ENCODE measurements around the gene FAM107B. TPM values are rescaled to one million over a fixed set of nuclear protein-coding genes. Genes with fewer than 3 reads are reported as not detected.

FAM107B gene
- total RNA-seq, 1 donor from 2014 or later, result 43.0 TPM

DNA sequence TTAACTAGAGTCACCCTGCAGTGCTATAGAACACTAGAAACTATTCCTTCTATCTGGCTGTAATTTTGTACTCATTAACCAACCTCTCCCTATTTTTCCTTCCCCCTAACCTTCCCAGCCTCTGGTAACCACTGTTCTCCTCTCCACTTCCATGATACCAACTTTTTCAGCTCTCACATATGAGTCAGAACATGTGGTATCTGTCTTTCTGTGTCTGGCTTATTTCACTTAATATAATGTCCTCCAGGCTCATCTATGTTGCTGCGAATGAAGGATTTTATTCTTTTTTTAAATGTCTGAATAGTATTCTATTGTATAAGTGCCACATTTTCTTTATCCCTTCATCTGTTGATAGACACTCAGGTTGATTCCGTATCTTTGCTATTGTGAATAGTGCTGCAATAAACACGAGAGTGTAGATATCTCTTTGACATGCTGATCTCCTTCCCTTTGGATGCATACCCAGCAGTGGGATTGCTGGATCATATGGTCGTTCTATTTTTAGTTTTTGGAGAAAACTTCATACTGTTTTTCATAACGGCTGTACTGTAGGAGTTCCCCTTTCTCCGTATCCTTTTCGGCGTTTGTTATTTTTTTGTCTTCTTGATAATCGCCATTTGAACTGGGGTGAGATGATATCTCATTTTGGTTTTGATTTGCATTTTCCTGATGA, 101.4 kb downstream of the FAM107B start:
- Mint-ChIP-seq H3K36me3 (no peaks in the 10 kb centered on the region), H3K4me1 (peaks cover 16% of the 10 kb centered on the region), H3K27me3 (ENCODE audit: insufficient read depth, low read depth) (peaks cover 4% of the 10 kb centered on the region), H3K27ac (no peak overlapping the region), H3K9me3 (no peaks in the 10 kb centered on the region), H3K4me3 (no peak overlapping the region)
- H3K9ac ChIP-seq, result no peak overlapping the region
- H2AFZ ChIP-seq (replicated peaks), result no peak overlapping the region
- no peaks in the 10 kb centered on the region for H3K36me3 ChIP-seq
- DNase-seq (ENCODE audit: low spot score), result no peak
- H3K4me1 ChIP-seq, result peaks cover 6% of the 10 kb centered on the region
- no peaks in the 10 kb centered on the region for H4K20me1 ChIP-seq (ENCODE audit: low read depth)
- H3K4me3 ChIP-seq, result no peak overlapping the region
- no peak overlapping the region for H3K27ac ChIP-seq
- no peak overlapping the region for H3K4me2 ChIP-seq
- H3K27me3 ChIP-seq, result no peaks in the 10 kb centered on the region
- H3K79me2 ChIP-seq (ENCODE audit: low read depth), result no peaks in the 10 kb centered on the region
- no peak for TF ChIP-seq EZH2phosphoT487 (IDR thresholded peaks at IDR 0.05)
- no peaks in the 10 kb centered on the region for H3F3A ChIP-seq (ENCODE audit: low read depth)
- H3K9me3 ChIP-seq (ENCODE audit: low read depth), result no peaks in the 10 kb centered on the region

DNA sequence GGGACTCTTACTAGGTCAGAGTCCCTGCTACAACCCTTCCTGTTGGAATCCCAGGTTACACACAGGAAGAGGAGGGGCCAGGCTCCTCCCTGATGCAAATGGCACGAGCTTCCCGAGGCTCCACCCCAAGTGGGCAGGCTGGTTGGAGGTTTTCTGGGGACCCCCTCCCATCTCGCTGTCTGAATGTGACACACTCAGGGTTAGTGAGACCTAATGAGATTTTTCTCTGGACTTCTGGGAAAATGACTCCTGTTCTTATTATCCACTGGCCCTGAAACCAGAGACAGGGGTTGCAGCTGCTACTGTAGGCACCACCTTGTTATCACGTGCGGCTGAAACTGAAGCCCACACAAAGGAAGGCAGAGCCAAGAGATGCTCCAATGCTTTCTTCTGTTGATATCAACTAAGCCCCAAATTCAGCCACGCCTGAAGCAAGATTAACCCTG, 103.3 kb downstream of the FAM107B start:
- H3K27me3 Mint-ChIP-seq (ENCODE audit: insufficient read depth, low read depth), result no peaks in the 10 kb centered on the region
- Histone ChIP-seq H2AFZ (replicated peaks) (peak overlapping the region; percentile 66), H3F3A (ENCODE audit: low read depth) (no peaks in the 10 kb centered on the region), H3K27ac (no peak overlapping the region), H3K36me3 (no peaks in the 10 kb centered on the region), H3K4me3 (no peak overlapping the region), H3K27me3 (no peaks in the 10 kb centered on the region), H3K9me3 (ENCODE audit: low read depth) (no peaks in the 10 kb centered on the region), H3K79me2 (ENCODE audit: low read depth) (no peaks in the 10 kb centered on the region), H4K20me1 (ENCODE audit: low read depth) (no peaks in the 10 kb centered on the region), H3K9ac (no peak overlapping the region), H3K4me2 (no peak overlapping the region), H3K4me1 (peaks cover 6% of the 10 kb centered on the region)
- H3K27ac Mint-ChIP-seq, result no peak overlapping the region
- no peaks in the 10 kb centered on the region for H3K9me3 Mint-ChIP-seq
- no peak overlapping the region for H3K4me3 Mint-ChIP-seq
- no peak for TF ChIP-seq EZH2phosphoT487 (IDR thresholded peaks at IDR 0.05)
- TF ChIP-seq EZH2 (IDR thresholded peaks at IDR 0.05), result no peak
- TF ChIP-seq, protein P1, sequence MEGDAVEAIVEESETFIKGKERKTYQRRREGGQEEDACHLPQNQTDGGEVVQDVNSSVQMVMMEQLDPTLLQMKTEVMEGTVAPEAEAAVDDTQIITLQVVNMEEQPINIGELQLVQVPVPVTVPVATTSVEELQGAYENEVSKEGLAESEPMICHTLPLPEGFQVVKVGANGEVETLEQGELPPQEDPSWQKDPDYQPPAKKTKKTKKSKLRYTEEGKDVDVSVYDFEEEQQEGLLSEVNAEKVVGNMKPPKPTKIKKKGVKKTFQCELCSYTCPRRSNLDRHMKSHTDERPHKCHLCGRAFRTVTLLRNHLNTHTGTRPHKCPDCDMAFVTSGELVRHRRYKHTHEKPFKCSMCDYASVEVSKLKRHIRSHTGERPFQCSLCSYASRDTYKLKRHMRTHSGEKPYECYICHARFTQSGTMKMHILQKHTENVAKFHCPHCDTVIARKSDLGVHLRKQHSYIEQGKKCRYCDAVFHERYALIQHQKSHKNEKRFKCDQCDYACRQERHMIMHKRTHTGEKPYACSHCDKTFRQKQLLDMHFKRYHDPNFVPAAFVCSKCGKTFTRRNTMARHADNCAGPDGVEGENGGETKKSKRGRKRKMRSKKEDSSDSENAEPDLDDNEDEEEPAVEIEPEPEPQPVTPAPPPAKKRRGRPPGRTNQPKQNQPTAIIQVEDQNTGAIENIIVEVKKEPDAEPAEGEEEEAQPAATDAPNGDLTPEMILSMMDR (IDR thresholded peaks at IDR 0.05), result no peak
- DNase-seq (ENCODE audit: low spot score), result peak; percentile 40
- H3K36me3 Mint-ChIP-seq, result no peaks in the 10 kb centered on the region
- H3K4me1 Mint-ChIP-seq, result peaks cover 16% of the 10 kb centered on the region

DNA sequence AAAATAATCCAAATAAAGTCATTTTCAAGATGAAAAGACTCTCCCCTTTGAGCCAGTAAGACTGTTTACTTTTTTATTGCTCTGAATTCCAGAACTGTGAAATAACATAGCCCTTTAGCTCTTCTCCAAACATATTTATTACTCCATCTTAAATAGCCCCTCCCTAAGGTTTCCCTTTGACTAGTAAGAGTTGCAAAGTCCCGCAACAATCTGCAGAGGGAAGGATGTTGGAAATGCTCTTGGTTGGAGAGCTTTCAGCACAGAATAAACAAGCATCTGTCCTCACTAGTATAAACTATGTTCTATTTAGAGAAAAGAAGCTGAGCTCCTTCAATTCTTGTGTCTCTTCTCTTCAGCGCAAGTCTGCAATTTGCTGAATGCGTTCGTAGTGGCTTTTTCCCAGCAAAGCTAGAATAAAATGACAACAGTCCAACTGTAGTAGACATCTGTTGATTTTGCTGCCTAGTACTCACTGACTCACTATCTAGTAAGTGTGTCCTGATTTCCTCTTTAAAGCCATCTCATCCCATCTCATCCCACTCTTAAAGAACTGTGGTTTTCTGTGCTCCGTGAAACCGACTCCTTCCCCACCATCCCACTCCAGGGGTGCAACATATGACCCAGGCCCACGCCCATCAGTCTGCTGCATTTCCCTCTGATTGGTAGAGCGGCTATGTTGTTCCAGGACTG, 104.0 kb downstream of the FAM107B start:
- DNase-seq (ENCODE audit: low spot score), result no peak
- H3K4me3 ChIP-seq, result no peak overlapping the region
- Mint-ChIP-seq H3K36me3 (no peaks in the 10 kb centered on the region), H3K9me3 (no peaks in the 10 kb centered on the region), H3K4me3 (no peak overlapping the region), H3K27ac (no peak overlapping the region), H3K4me1 (peaks cover 16% of the 10 kb centered on the region), H3K27me3 (ENCODE audit: insufficient read depth, low read depth) (no peaks in the 10 kb centered on the region)
- H3K27me3 ChIP-seq, result no peaks in the 10 kb centered on the region
- no peak overlapping the region for H3K4me2 ChIP-seq
- peak overlapping the region; percentile 66 for H2AFZ ChIP-seq (replicated peaks)
- no peaks in the 10 kb centered on the region for H3K9me3 ChIP-seq (ENCODE audit: low read depth)
- no peak overlapping the region for H3K27ac ChIP-seq
- no peaks in the 10 kb centered on the region for H4K20me1 ChIP-seq (ENCODE audit: low read depth)
- peaks cover 6% of the 10 kb centered on the region for H3K4me1 ChIP-seq
- TF ChIP-seq EZH2 (IDR thresholded peaks at IDR 0.05) (no peak), EZH2phosphoT487 (IDR thresholded peaks at IDR 0.05) (no peak)
- TF ChIP-seq, protein P1 (IDR thresholded peaks at IDR 0.05), result no peak
- H3F3A ChIP-seq (ENCODE audit: low read depth), result no peaks in the 10 kb centered on the region
- H3K9ac ChIP-seq, result no peak overlapping the region
- no peaks in the 10 kb centered on the region for H3K79me2 ChIP-seq (ENCODE audit: low read depth)
- no peaks in the 10 kb centered on the region for H3K36me3 ChIP-seq

GRCh38 chr10:14669576-14669975, 105.1 kb downstream of the FAM107B start:
- Histone ChIP-seq H3F3A (ENCODE audit: low read depth) (no peaks in the 10 kb centered on the region), H3K27me3 (no peaks in the 10 kb centered on the region), H3K4me1 (peaks cover 6% of the 10 kb centered on the region), H3K4me3 (no peak overlapping the region), H3K27ac (no peak overlapping the region), H3K9ac (no peak overlapping the region), H3K36me3 (no peaks in the 10 kb centered on the region), H3K4me2 (no peak overlapping the region), H2AFZ (replicated peaks) (no peak overlapping the region), H4K20me1 (ENCODE audit: low read depth) (no peaks in the 10 kb centered on the region), H3K9me3 (ENCODE audit: low read depth) (no peaks in the 10 kb centered on the region), H3K79me2 (ENCODE audit: low read depth) (no peaks in the 10 kb centered on the region)
- TF ChIP-seq EZH2phosphoT487 (IDR thresholded peaks at IDR 0.05) (no peak), EZH2 (IDR thresholded peaks at IDR 0.05) (no peak)
- TF ChIP-seq, protein P1 (IDR thresholded peaks at IDR 0.05), result no peak
- no peaks in the 10 kb centered on the region for H3K9me3 Mint-ChIP-seq
- no peak for DNase-seq (ENCODE audit: low spot score)
- peaks cover 8% of the 10 kb centered on the region for H3K4me1 Mint-ChIP-seq
- H3K4me3 Mint-ChIP-seq, result no peak overlapping the region
- H3K27ac Mint-ChIP-seq, result no peak overlapping the region
- no peaks in the 10 kb centered on the region for H3K36me3 Mint-ChIP-seq
- no peaks in the 10 kb centered on the region for H3K27me3 Mint-ChIP-seq (ENCODE audit: insufficient read depth, low read depth)

Data from neural progenitor cell (in vitro differentiated cells).